ENCODE measurements around the gene RPL7L1. TPM values are rescaled to one million over a fixed set of nuclear protein-coding genes. Genes with fewer than 3 reads are reported as not detected.

The RPL7L1 gene
- total RNA-seq, 1 experiment from 2014 or later = 183 TPM

GRCh38 chr6:42938987-42939809, 59.8 kb downstream of the RPL7L1 start:
- intact Hi-C loops (cut with micrococcal nuclease; ENCODE audit: unreplicated experiment) = no loop called here
- no peaks in the 10 kb centered on the region for H3K9me3 ChIP-seq (ENCODE audit: low read depth, low read length, poor library complexity, severe bottlenecking)
- BruUV-seq (replicated peaks) = no TSS peak
- TF ChIP-seq CTCF (conservative IDR thresholded peaks at IDR 0.05; ENCODE audit: low read depth, low read length) (no peak), EZH2 (IDR thresholded peaks at IDR 0.05; ENCODE audit: borderline replicate concordance, low read depth, low read length, poor library complexity, severe bottlenecking) (no peak)
- no peaks in the 10 kb centered on the region for H3K27me3 ChIP-seq (replicated peaks; ENCODE audit: insufficient read depth, low read depth, low read length, poor library complexity)
- H3K4me3 ChIP-seq (ENCODE audit: low read depth, low read length, poor library complexity, severe bottlenecking) = no peak overlapping the region
- ChIA-PET POLR2A (ENCODE audit: low non-redundant PET) (interaction anchor here (0.6 kb wide), 1 partner anchor 13 kb away, joined by 8 read pairs; no protein-coding TSS in a partner anchor), CTCF (no interaction called here)
- H3K36me3 ChIP-seq (ENCODE audit: insufficient read depth, low read length, poor library complexity, severe bottlenecking) = peaks cover 32% of the 10 kb centered on the region
- H3K27ac ChIP-seq (ENCODE audit: low read depth, low read length, poor library complexity, severe bottlenecking) = no peak overlapping the region
- DNase-seq (ENCODE audit: low spot score) = no peak
- no peaks in the 10 kb centered on the region for H3K4me1 ChIP-seq (ENCODE audit: insufficient read depth, low read length, poor library complexity, severe bottlenecking)

Other genes with a start within 250 kb of the RPL7L1 start
- 0.41 and 0.46 TPM in 2 replicates for gene PRPH2, start 157.0 kb upstream of the RPL7L1 start, total RNA-seq (2021)
- 29.4 and 31.3 TPM in 2 replicates for gene TBCC, start 133.5 kb upstream of the RPL7L1 start, total RNA-seq (2021)
- gene BICRAL, start 97.6 kb upstream of the RPL7L1 start, total RNA-seq (2021) = 6.9 and 7.9 TPM in 2 replicates
- gene PTCRA, start 36.4 kb downstream of the RPL7L1 start, total RNA-seq (2021) = not detected in 2 replicates
- gene CNPY3, start 49.9 kb downstream of the RPL7L1 start, total RNA-seq (2021) = 34.5 and 37.7 TPM in 2 replicates
- 1.2 and 1.8 TPM in 2 replicates for gene GNMT, start 81.1 kb downstream of the RPL7L1 start, total RNA-seq (2021)
- gene PEX6, start 99.6 kb downstream of the RPL7L1 start, total RNA-seq (2021) = 25.9 and 26.1 TPM in 2 replicates
- 73.6 and 77.1 TPM in 2 replicates for gene PPP2R5D, start 105.0 kb downstream of the RPL7L1 start, total RNA-seq (2021)
- gene MEA1, start 134.3 kb downstream of the RPL7L1 start, total RNA-seq (2021) = 113 and 125 TPM in 2 replicates
- 90.1 and 108 TPM in 2 replicates for gene KLHDC3, start 134.6 kb downstream of the RPL7L1 start, total RNA-seq (2021)
- gene RRP36, start 142.0 kb downstream of the RPL7L1 start, total RNA-seq (2021) = 104 and 115 TPM in 2 replicates
- 29.4 and 30.7 TPM in 2 replicates for gene CUL7, start 174.2 kb downstream of the RPL7L1 start, total RNA-seq (2021)
- 95.8 and 127 TPM in 2 replicates for gene MRPL2, start 179.8 kb downstream of the RPL7L1 start, total RNA-seq (2021)
- 21.3 and 35.6 TPM in 2 replicates for gene KLC4, start 180.0 kb downstream of the RPL7L1 start, total RNA-seq (2021)
- 84.5 and 95.8 TPM in 2 replicates for gene PTK7, start 196.7 kb downstream of the RPL7L1 start, total RNA-seq (2021)

All from A673 (cell line).